Motor neuron (in vitro differentiated cells): ENCODE data around the gene GPC1. TPM values are rescaled to one million over a fixed set of nuclear protein-coding genes. Genes with fewer than 3 reads are reported as not detected.

Experiments
- ATAC-seq, 8 experiments: fragments of 200-7000 bp; cut with Tn5 transposase; replicated peaks in 6 of 8; 2 replicates each; pipeline ENCODE4 v1.8.0; 2021; ENCODE audit warnings: mild to moderate bottlenecking in 8 of 8, moderate library complexity in 8 of 8
- H3K27ac ChIP-seq, 2 donors: fragments of 250-450 bp; sonication (Bioruptor Pico); 2 replicates each; pipeline ENCODE4 v1.9.0; 2021; ENCODE audit warnings: antibody characterized with exemption in 2 of 2, mild to moderate bottlenecking in 2 of 2, moderate library complexity in 1 of 2
- H3K4me1 ChIP-seq, 2 donors: fragments of 250-450 bp; sonication (Bioruptor Pico); replicated peaks in 1 of 2; 2 replicates each; pipeline ENCODE4 v1.6.1; 2021; ENCODE audit warnings: antibody characterized with exemption in 2 of 2, mild to moderate bottlenecking in 2 of 2, moderate library complexity in 1 of 2
- H3K4me3 ChIP-seq, 5 donors: fragments of 250-450 bp; sonication (Bioruptor Pico); 2 replicates each; pipeline ENCODE4 v1.9.0; 2021; ENCODE audit warnings: antibody characterized with exemption in 5 of 5, mild to moderate bottlenecking in 5 of 5, moderate library complexity in 4 of 5
- WGBS, 10 experiments: fragments of 450-650 bp; shearing (Covaris generic); methylation state at CpG; one replicate each; pipeline ENCODE4 v1.0.0; 2022; 5-methylcytosine and 5-hydroxymethylcytosine counted together
- in situ Hi-C, 9 experiments: fragments of 400-800 bp; cut with MboI; loops; one replicate each; pipeline ENCODE4 v1.15.0; 2021; ENCODE audit warnings: low sequenced_read_pairs in 9 of 9, low pct_unique_long_range_greater_than_20kb in 2 of 9; ENCODE audit not compliant: unreplicated experiment in 9 of 9
- total RNA-seq, 8 experiments: library from RNA; unstranded; fragments of 300-600 nt; gene quantifications; 2 replicates each; pipeline versions ENCODE4 v1.2.3 to v1.2.4, GENCODE V29; 2022

The GPC1 gene
- total RNA-seq, 8 experiments from 2014 or later: 3.8 to 44.1 (median 18.0) TPM

DNA sequence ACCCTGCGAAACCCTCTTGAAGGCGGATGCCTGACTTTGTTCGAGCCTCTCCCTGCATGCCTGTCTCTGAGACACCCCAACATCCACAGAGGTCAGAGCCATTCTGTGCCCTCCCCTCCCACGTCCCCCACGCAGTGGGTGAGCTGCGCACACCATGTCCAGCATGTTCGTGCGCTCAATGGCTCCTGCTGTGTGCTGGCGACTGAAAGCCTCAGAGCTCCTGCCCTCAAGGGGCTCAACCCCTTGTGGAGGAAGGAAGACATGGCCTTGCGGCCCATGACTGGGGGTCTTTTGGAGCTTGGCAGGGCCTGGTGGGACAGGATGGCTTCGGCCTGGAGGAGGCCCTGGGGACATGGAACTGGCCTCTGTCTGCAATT, 76.6 kb downstream of the GPC1 start:
- no peak overlapping the region for H3K27ac ChIP-seq
- peaks cover 0 to 4% of the 10 kb centered on the region in 2 donors for H3K4me1 ChIP-seq
- in situ Hi-C loops: no loop called here
- WGBS, 10 experiments: 90 to 100% (median 100%) methylated on average over 2 to 4 of the region's 11 CpGs; no CpG with 5 or more reads in 5 of the 10 experiments
- no peak overlapping the region for H3K4me3 ChIP-seq
- ATAC-seq: no peak

DNA sequence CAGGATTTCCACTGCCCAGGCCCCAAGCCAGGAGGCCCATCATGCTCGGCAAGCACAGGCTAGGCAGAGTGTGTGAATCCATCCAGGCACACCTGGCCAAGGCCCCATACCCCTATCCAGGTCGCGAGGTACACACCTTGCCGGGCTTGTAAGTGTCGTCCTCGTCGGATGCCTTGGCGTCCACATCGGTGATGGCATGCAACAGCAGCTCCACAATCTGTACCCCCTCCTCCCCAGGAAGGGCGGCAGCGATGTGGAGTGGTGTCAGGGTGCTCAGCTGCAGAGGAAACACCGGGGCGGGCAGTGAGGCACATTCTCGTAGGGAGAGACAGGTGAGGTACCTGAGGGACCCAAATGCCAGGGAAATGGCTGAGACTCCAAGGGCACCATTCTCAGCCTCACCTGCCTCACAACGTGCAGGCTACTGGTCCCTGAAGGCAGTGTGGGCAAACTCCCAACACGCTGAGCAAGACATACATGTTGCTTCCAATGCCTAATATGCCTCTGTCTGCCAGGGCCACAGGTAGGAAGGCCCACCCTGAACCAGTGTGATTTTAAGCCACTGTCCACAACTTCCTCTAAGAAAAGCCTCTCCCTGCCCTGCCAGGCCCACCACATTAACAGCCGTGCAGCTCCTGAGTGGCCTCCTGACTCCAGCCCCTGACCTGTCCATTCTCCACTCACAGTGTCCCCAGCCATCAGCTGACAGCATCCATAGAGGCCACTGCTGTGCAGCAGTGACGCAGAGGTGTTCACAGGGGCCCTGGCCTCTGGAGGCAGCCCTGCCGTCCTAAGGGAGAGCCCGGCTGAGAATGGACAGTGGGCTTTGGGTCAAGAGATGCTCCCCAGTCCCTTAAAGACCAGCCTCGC, 77.4 kb downstream of the GPC1 start:
- H3K4me3 ChIP-seq: no peak overlapping the region
- WGBS, 10 experiments: 78 to 100% (median 86%) methylated on average over 1 to 8 of the region's 21 CpGs; no CpG with 5 or more reads in 5 of the 10 experiments
- ATAC-seq: no peak
- peaks cover 0 to 4% of the 10 kb centered on the region in 2 donors for H3K4me1 ChIP-seq
- in situ Hi-C loops: no loop called here
- H3K27ac ChIP-seq: no peak overlapping the region

DNA sequence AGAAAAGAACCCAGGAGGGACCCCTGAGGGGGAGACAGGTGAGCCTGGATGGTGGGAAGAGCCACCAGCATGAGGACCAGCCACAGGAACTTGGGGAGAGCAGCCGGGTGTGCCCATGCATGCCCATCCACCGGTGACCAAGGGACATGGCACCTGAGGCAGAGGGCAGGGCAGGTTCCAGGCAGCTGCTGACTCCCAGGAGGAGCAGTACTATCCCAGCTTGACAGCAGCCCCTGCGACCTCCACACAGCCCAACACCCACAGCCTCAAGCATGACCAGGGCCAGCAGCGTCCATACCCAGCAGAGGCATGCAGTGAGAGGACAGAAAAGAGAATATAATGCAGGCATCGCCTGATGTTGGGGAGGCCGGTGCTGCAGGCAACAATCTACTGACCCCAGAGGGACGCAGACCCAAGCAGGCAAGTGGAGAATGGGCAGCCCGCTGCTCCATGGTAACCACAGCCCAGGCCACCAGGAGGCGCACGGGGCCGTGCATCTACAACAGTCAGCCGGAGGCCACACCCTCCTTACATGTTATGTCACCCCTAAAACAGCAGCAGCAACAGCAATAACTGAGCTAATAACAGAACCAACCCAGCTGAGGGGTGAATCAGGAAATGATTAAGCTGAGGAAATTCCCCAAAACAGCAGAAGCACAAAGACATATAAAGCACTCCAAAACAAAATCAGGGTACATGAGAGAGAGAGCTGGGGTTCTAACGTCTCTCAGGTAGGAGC, 78.3 kb downstream of the GPC1 start:
- in situ Hi-C loops: no loop called here
- Histone ChIP-seq H3K27ac (no peak overlapping the region), H3K4me3 (no peak overlapping the region), H3K4me1 (peaks cover 0 to 4% of the 10 kb centered on the region in 2 donors)
- WGBS, 10 experiments: 0 to 40% (median 22%) methylated on average over 1 to 11 of the region's 13 CpGs; no CpG with 5 or more reads in 5 of the 10 experiments
- ATAC-seq: peak; percentile 91 to 100 (median 98)

DNA sequence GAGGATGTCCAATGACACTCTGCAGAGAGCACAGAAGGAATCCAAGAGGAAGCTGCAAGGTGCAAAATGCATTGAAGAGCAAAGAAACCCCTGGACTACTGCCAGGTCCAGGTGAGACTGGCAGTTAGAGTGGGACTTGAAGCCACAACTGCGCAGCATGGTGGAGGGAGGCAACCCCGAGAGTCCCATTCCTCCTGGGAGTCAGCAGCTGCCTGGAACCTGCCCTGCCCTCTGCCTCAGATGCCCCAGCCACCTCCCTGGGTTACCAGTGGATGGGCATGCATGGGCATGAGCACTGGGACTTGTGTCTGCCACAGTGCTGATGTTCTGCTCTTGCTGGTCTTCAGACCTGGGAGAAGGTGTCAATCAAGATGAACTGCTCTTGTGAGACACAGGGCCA, 79.2 kb downstream of the GPC1 start:
- 92 to 100% (median 100%) methylated on average over 1 to 2 of the region's 2 CpGs; no CpG with 5 or more reads in 6 of the 10 experiments for WGBS, 10 experiments
- no peak for ATAC-seq
- H3K4me1 ChIP-seq: peaks cover 0 to 7% of the 10 kb centered on the region in 2 donors
- H3K4me3 ChIP-seq: no peak overlapping the region
- H3K27ac ChIP-seq: no peak overlapping the region
- in situ Hi-C loops: no loop called here

DNA sequence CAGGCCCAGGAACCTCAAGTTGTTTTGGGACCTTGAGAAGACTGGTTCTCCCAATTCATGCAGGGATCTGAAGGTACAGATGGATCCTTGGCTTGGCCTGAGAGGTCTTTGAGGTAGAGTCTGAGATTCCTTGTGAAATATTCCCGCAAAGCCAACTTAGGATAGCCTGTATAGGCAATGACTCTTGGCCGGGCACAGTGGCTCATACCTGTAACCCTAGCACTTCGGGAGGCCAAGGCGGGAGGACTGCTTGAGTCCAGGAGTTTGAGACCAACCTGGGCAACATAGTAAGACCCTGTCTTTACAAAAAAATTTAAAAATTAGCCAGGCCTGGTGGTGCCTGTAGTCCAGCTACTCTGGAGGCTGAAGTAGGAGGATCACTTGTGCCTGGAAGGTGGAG, 81.9 kb downstream of the GPC1 start:
- Histone ChIP-seq H3K27ac (no peak overlapping the region), H3K4me3 (no peak overlapping the region), H3K4me1 (peaks cover 0 to 7% of the 10 kb centered on the region in 2 donors)
- no peak for ATAC-seq
- WGBS, 10 experiments: 40 to 100% (median 80%) methylated on average over 1 to 4 of the region's 4 CpGs; no CpG with 5 or more reads in 3 of the 10 experiments
- in situ Hi-C loops: no loop called here

Other genes starting within 250 kb of the GPC1 start
- 10 to 100 TPM in 3 of 8 experiments, 1 to 10 TPM in 5; 4.9 to 27.3 (median 9.5) TPM for gene ANKMY1, start 122.3 kb downstream of the GPC1 start, total RNA-seq
- 10 to 100 TPM in 3 of 8 experiments, 1 to 10 TPM in 5; 4.4 to 11.2 (median 8.5) TPM for gene DUSP28, start 124.7 kb downstream of the GPC1 start, total RNA-seq
- 10 to 100 TPM in 3 of 8 experiments, 1 to 10 TPM in 5; 3.4 to 32.6 (median 6.5) TPM for gene RNPEPL1, start 132.8 kb downstream of the GPC1 start, total RNA-seq
- gene CAPN10, start 151.1 kb downstream of the GPC1 start, total RNA-seq: 10 to 100 TPM; 13.9 to 35.9 (median 23.9) TPM
- 1 to 10 TPM in 2 of 8 experiments, under 1 TPM in 6; 0.15 to 1.3 (median 0.54) TPM for gene GPR35, start 189.8 kb downstream of the GPC1 start, total RNA-seq
- gene AQP12B, start 247.2 kb downstream of the GPC1 start, total RNA-seq: under 1 TPM in 7 of 8 experiments, not detected in 1; 0.05 to 0.52 (median 0.21) TPM